H1 (cell line): ENCODE data around the gene RILPL1.

Experiments used
- BACH1 ChIP-seq: IDR thresholded peaks from 2 replicates; pipeline ENCODE4 v1.6.1; 2012; ENCODE audit warnings: low read length, improper control_type of control experiment
- CTCF ChIP-seq, 3 experiments: IDR thresholded peaks; 1 replicate in 2 of 3; 2 replicates in 1 of 3; pipeline versions ENCODE4 v1.5.1 to v1.6.1; 2011; ENCODE audit warnings: low read length in 3 of 3, mild to moderate bottlenecking in 3 of 3, inconsistent platforms in 2 of 3, low read depth in 1 of 3, moderate library complexity in 1 of 3; ENCODE audit not compliant: insufficient read depth in 1 of 3; ENCODE audit errors: control extremely low read depth in 1 of 3
- NRF1 ChIP-seq: IDR thresholded peaks from 2 replicates; pipeline ENCODE4 v1.6.1; 2011; ENCODE audit warnings: mild to moderate bottlenecking, low read depth, low read length, improper control_type of control experiment
- POLR2A ChIP-seq, 2 experiments: IDR thresholded peaks; 1 replicate in 1 of 2; 2 replicates in 1 of 2; pipeline ENCODE4 v1.6.1; 2011; ENCODE audit warnings: low read depth in 2 of 2, low read length in 2 of 2, mild to moderate bottlenecking in 2 of 2; ENCODE audit errors: control extremely low read depth in 1 of 2

GRCh38 chr12:123576611-123577010 lies 43.1 kb upstream of the RILPL1 start:
- TF ChIP-seq CTCF (IDR thresholded peaks at IDR 0.05; ENCODE audit: control extremely low read depth in 1 of 3, insufficient read depth in 1 of 3, low read depth in 1 of 3, low read length in 3 of 3) (no peak), BACH1 (no peak), NRF1 (no peak), POLR2A (IDR thresholded peaks at IDR 0.05; ENCODE audit: control extremely low read depth in 1 of 2, low read depth in 2 of 2, low read length in 2 of 2) (no peak)
